H1 (cell line): Measurements from ENCODE around the gene MSI2. TPM values are rescaled to one million over a fixed set of nuclear protein-coding genes. Genes with fewer than 3 reads are reported as not detected.

Experiments used
- CTCF ChIA-PET: fragments of 300-600 bp; sonication (Branson Sonifier 250); formaldehyde crosslinking; loops from one replicate; lab custom pipeline; 2021; ENCODE audit not compliant: partially characterized antibody; lab: Charles Lee
- POLR2A ChIA-PET: fragments of 300-600 bp; sonication (Branson Sonifier 250); formaldehyde crosslinking; loops from one replicate; lab custom pipeline; 2021; ENCODE audit warnings: inconsistent platforms; ENCODE audit not compliant: partially characterized antibody; lab: Charles Lee
- DNase-seq, 2 experiments: peaks; one replicate each; pipeline versions ENCODE4 v3.0.0 to v3.0.0-alpha.2; 2010 to 2022; ENCODE audit warnings: low spot score in 2 of 2, low read depth in 1 of 2, mixed read lengths in 1 of 2
- FAIRE-seq: peaks from 2 replicates; lab custom pipeline; 2011; peaks lifted over from hg19 to GRCh38; lab: Jason Lieb, UNC
- H2AFZ ChIP-seq: 2 replicates; pipeline ENCODE4 v1.8.1; 2012; ENCODE audit warnings: low read length, inconsistent platforms
- H2AK5ac ChIP-seq: 2 replicates; pipeline ENCODE4 v1.6.1; 2013; ENCODE audit warnings: low read depth, low read length
- H2BK120ac ChIP-seq: replicated peaks from 2 replicates; pipeline ENCODE3; 2013; ENCODE audit warnings: low read depth, low read length, inconsistent platforms
- H2BK12ac ChIP-seq: 2 replicates; pipeline ENCODE4 v1.6.1; 2013; ENCODE audit warnings: low read depth, low read length
- H2BK15ac ChIP-seq: 2 replicates; pipeline ENCODE4 v1.6.1; 2013; ENCODE audit warnings: low read length
- H2BK20ac ChIP-seq: 2 replicates; pipeline ENCODE4 v1.6.1; 2013; ENCODE audit warnings: low read length
- H2BK5ac ChIP-seq: 2 replicates; pipeline ENCODE4 v1.6.1; 2013; ENCODE audit warnings: low read depth, low read length
- H3K14ac ChIP-seq: 2 replicates; pipeline ENCODE4 v1.6.1; 2013; ENCODE audit warnings: inconsistent platforms; ENCODE audit not compliant: insufficient read length
- H3K18ac ChIP-seq: 2 replicates; pipeline ENCODE4 v1.6.1; 2013; ENCODE audit warnings: low read length; ENCODE audit errors: extremely low read depth
- H3K23ac ChIP-seq: 2 replicates; pipeline ENCODE4 v1.6.1; 2013; ENCODE audit warnings: inconsistent platforms; ENCODE audit not compliant: insufficient read length
- H3K23me2 ChIP-seq: 2 replicates; pipeline ENCODE4 v1.6.1; 2013; ENCODE audit warnings: low read depth, low read length
- H3K27ac ChIP-seq: 2 replicates; pipeline ENCODE4 v1.6.1; 2011; ENCODE audit warnings: low read depth, low read length, inconsistent platforms
- H3K27me3 ChIP-seq, 4 experiments: replicated peaks in 1 of 4; 1 replicate in 1 of 4; 2 replicates in 3 of 4; pipeline versions ENCODE4 v1.6.1 to v1.8.1; 2011 to 2013; ENCODE audit warnings: low read length in 3 of 4, mild to moderate bottlenecking in 3 of 4, inconsistent platforms in 2 of 4, mixed read lengths in 2 of 4, moderate library complexity in 1 of 4; ENCODE audit not compliant: control insufficient read depth in 3 of 4, insufficient read depth in 3 of 4; ENCODE audit errors: extremely low read depth in 1 of 4
- H3K36me3 ChIP-seq, 4 experiments: 2 replicates each; pipeline versions ENCODE4 v1.6.1 to v1.8.1; 2011 to 2013; ENCODE audit warnings: mild to moderate bottlenecking in 4 of 4, low read length in 3 of 4, moderate library complexity in 2 of 4, control low read depth in 1 of 4, inconsistent platforms in 1 of 4; ENCODE audit not compliant: insufficient read depth in 4 of 4, control insufficient read depth in 2 of 4
- H3K4ac ChIP-seq: replicated peaks from 2 replicates; pipeline ENCODE3; 2013; ENCODE audit warnings: low read length, low read depth, mixed read lengths, inconsistent platforms; ENCODE audit not compliant: insufficient read length
- H3K4me1 ChIP-seq, 4 experiments: replicated peaks in 1 of 4; 1 replicate in 1 of 4; 2 replicates in 3 of 4; pipeline versions ENCODE4 v1.6.1 to v1.8.1; 2011 to 2013; ENCODE audit warnings: low read length in 3 of 4, inconsistent platforms in 2 of 4, mixed read lengths in 1 of 4; ENCODE audit not compliant: insufficient read depth in 4 of 4, control insufficient read depth in 3 of 4
- H3K4me2 ChIP-seq, 2 experiments: 2 replicates each; pipeline versions ENCODE4 v1.6.1 to v1.8.1; 2011 to 2013; ENCODE audit warnings: low read depth in 2 of 2, low read length in 2 of 2, control low read depth in 1 of 2, inconsistent platforms in 1 of 2, mild to moderate bottlenecking in 1 of 2; ENCODE audit not compliant: insufficient read depth in 1 of 2
- H3K4me3 ChIP-seq, 4 experiments: fragments of 200-600, 300-600 bp in 1 of 4; sonication (generic), shearing (Covaris generic), sonication (Bioruptor Twin) in 1 of 4; 2 replicates each; pipeline versions ENCODE4 v1.5.1 to v1.8.1; 2011 to 2016; ENCODE audit warnings: low read length in 4 of 4, low read depth in 3 of 4, control low read depth in 2 of 4, inconsistent platforms in 2 of 4, mild to moderate bottlenecking in 2 of 4, mixed read lengths in 1 of 4, moderate library complexity in 1 of 4; ENCODE audit not compliant: insufficient read depth in 2 of 4; ENCODE audit errors: extremely low read depth in 1 of 4
- H3K56ac ChIP-seq: replicated peaks from 2 replicates; pipeline ENCODE3; 2013; ENCODE audit warnings: low read depth, mild to moderate bottlenecking, mixed read lengths, low read length, inconsistent platforms; ENCODE audit not compliant: insufficient read length
- H3K79me1 ChIP-seq: 2 replicates; pipeline ENCODE4 v1.6.1; 2013; ENCODE audit warnings: low read depth, low read length, control low read depth
- H3K79me2 ChIP-seq, 2 experiments: 2 replicates each; pipeline versions ENCODE4 v1.6.1 to v1.8.1; 2012 to 2013; ENCODE audit warnings: low read length in 2 of 2, mild to moderate bottlenecking in 2 of 2, inconsistent platforms in 1 of 2; ENCODE audit not compliant: insufficient read depth in 2 of 2, control insufficient read depth in 1 of 2
- H3K9ac ChIP-seq, 4 experiments: replicated peaks in 1 of 4; 1 replicate in 1 of 4; 2 replicates in 3 of 4; pipeline versions ENCODE4 v1.6.1 to v1.8.1; 2011 to 2013; ENCODE audit warnings: low read depth in 3 of 4, low read length in 3 of 4, control low read depth in 2 of 4, mild to moderate bottlenecking in 2 of 4, moderate library complexity in 2 of 4, inconsistent platforms in 1 of 4; ENCODE audit errors: extremely low read depth in 1 of 4
- H3K9me3 ChIP-seq, 2 experiments: 2 replicates each; pipeline versions ENCODE4 v1.6.1 to v1.8.1; 2012 to 2013; ENCODE audit warnings: mild to moderate bottlenecking in 2 of 2, moderate library complexity in 2 of 2, control low read depth in 1 of 2, inconsistent platforms in 1 of 2, low read depth in 1 of 2, low read length in 1 of 2, mixed read lengths in 1 of 2; ENCODE audit not compliant: insufficient read depth in 2 of 2
- H4K20me1 ChIP-seq, 2 experiments: replicated peaks in 1 of 2; 2 replicates each; pipeline versions ENCODE3 to v1.8.1; 2011 to 2013; ENCODE audit warnings: inconsistent platforms in 2 of 2, low read length in 2 of 2, mild to moderate bottlenecking in 1 of 2; ENCODE audit not compliant: insufficient read depth in 2 of 2, control insufficient read depth in 1 of 2
- H4K5ac ChIP-seq: 2 replicates; pipeline ENCODE4 v1.6.1; 2013; ENCODE audit warnings: low read length, low read depth, mixed read lengths, inconsistent platforms; ENCODE audit not compliant: insufficient read length
- H4K8ac ChIP-seq: 2 replicates; pipeline ENCODE4 v1.8.0; 2013; ENCODE audit warnings: mild to moderate bottlenecking, moderate library complexity, low read length, inconsistent platforms; ENCODE audit not compliant: insufficient read depth; ENCODE audit errors: extremely low read depth
- H4K91ac ChIP-seq: replicated peaks from 2 replicates; pipeline ENCODE3; 2013; ENCODE audit warnings: low read length, mixed read lengths, inconsistent platforms; ENCODE audit not compliant: insufficient read length
- BACH1 ChIP-seq: IDR thresholded peaks from 2 replicates; pipeline ENCODE4 v1.6.1; 2012; ENCODE audit warnings: low read length, improper control_type of control experiment
- CHD1 ChIP-seq: IDR thresholded peaks from 2 replicates; pipeline ENCODE4 v1.6.1; 2012; ENCODE audit warnings: low read depth, low read length, improper control_type of control experiment
- HDAC6 ChIP-seq: IDR thresholded peaks from one replicate; pipeline ENCODE4 v1.7.1; 2012; ENCODE audit warnings: low read depth, mild to moderate bottlenecking, inconsistent platforms, low read length, moderate library complexity
- KDM1A ChIP-seq: fragments of 200-600, 300-600 bp; sonication (generic); IDR thresholded peaks from 2 replicates; pipeline ENCODE4 v1.7.1; 2016; ENCODE audit warnings: mild to moderate bottlenecking, low read length, borderline replicate concordance
- POLR2A ChIP-seq, 2 experiments: IDR thresholded peaks; 1 replicate in 1 of 2; 2 replicates in 1 of 2; pipeline ENCODE4 v1.6.1; 2011; ENCODE audit warnings: low read depth in 2 of 2, low read length in 2 of 2, mild to moderate bottlenecking in 2 of 2; ENCODE audit errors: control extremely low read depth in 1 of 2
- POLR2AphosphoS5 ChIP-seq: IDR thresholded peaks from 2 replicates; pipeline ENCODE4 v1.6.1; 2011; ENCODE audit warnings: low read depth, low read length
- RNF2 ChIP-seq: fragments of 200-900, 300-1000 bp; sonication (generic); IDR thresholded peaks from 2 replicates; pipeline ENCODE4 v1.7.1; 2016; ENCODE audit warnings: borderline replicate concordance, low read depth, mild to moderate bottlenecking, antibody characterized with exemption, low read length; ENCODE audit not compliant: poor library complexity, severe bottlenecking; ENCODE audit errors: missing control alignments
- SIX5 ChIP-seq: IDR thresholded peaks from 2 replicates; pipeline ENCODE4 v1.6.1; 2011; ENCODE audit warnings: mild to moderate bottlenecking, low read depth, low read length
- SP1 ChIP-seq: IDR thresholded peaks from 2 replicates; pipeline ENCODE4 v1.6.1; 2011; ENCODE audit warnings: low read depth, low read length
- TBP ChIP-seq: IDR thresholded peaks from 2 replicates; pipeline ENCODE4 v1.6.1; 2011; ENCODE audit warnings: low read depth, low read length, improper control_type of control experiment
- TEAD4 ChIP-seq: IDR thresholded peaks from 2 replicates; pipeline ENCODE4 v1.6.1; 2012; ENCODE audit warnings: low read depth, low read length, inconsistent platforms, mixed read lengths
- WGBS, 2 experiments: shearing (Covaris generic) in 1 of 2; methylation state at CpG; one replicate each; pipeline versions ENCODE4 v1.1.6 to v1.1.7; 2013 to 2015; ENCODE audit warnings: low lambda C conversion rate in 2 of 2, mixed read lengths in 2 of 2, inconsistent platforms in 1 of 2, low coverage in 1 of 2, missing lambda C conversion rate in 1 of 2; ENCODE audit not compliant: insufficient replicate concordance in 2 of 2, insufficient coverage in 1 of 2, insufficient read length in 1 of 2; ENCODE audit errors: extremely low coverage in 1 of 2, missing lambda C conversion rate in 1 of 2; 5-methylcytosine and 5-hydroxymethylcytosine counted together
- polyA plus RNA-seq, 7 experiments: library from polyadenylated mRNA; depleted of rRNA in 3 of 7; stranded (reverse) in 5 of 7; unstranded in 2 of 7; fragments of >200 nt in 5 of 7; fragments of 200-250 nt in 2 of 7; gene quantifications; 1 replicate in 5 of 7; 2 replicates in 1 of 7; 4 replicates in 1 of 7; pipeline versions ENCODE4 v1.2.1 to v1.2.3, GENCODE V29; 2011 to 2013; ENCODE audit warnings: missing spikeins in 2 of 7, mixed read lengths in 2 of 7
- total RNA-seq: library from RNA; stranded (reverse); fragmentation: NEBNext Ultra II Directional; extraction: Animal tissue kit (Norgen Biotek cat#: 25700); gene quantifications from 2 replicates; pipeline ENCODE4 v1.2.1, GENCODE V29; 2021

MSI2 gene
- total and polyA plus RNA-seq, 2 of the 8 experiments (the other 6 are each of a cell fraction or from before 2014, with no cell fraction given): 36.7 to 80.6 TPM

DNA sequence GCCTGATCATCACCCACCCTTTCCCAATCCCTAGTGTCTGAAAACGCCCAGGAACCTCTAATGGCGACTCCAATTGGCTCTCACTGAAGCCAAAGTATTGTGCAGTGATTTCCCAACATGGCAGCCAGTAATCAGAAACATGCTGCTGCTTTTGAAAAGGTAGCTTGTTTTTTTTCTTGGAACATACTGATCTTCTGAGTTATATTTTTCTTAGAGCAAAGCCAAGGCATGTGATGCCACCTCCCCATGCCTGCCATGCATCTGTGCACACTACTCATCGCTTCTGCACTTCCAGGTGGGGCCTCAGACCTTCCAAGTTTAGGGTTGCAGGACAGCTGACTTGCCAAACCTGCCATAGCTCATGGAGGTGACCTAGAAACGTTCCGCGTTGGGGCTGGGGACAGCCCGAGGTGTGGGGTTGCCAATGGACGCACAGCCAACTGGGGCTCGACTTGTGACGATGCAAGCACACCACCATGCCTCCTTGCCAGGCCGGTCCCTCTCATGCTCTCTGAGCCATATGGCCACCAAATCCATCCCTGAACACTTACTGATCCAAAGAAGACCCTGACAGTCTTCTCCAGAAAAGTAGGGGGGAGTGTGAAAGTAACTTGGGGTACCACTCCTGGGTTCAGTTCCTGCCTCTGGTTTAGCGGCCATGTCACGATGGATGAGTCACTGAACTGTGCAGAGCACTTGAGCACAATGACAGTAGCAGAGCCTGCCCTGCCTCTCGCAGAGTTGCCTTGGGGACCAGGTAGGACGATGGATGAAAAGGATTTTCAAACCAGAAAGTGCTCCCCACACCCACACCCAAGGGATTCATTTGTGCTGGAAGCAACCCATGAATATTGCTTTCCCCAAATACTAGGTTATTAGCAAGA lies 333.1 kb downstream of the MSI2 start:
- H2BK5ac ChIP-seq: no peak overlapping the region
- H4K20me1 ChIP-seq: peaks cover 2 to 4% of the 10 kb centered on the region in 2 experiments
- H3K4me3 ChIP-seq: no peak overlapping the region
- H2AK5ac ChIP-seq: no peak overlapping the region
- no peak overlapping the region for H2BK120ac ChIP-seq
- no peak overlapping the region for H4K5ac ChIP-seq
- H3K4ac ChIP-seq: no peak overlapping the region
- DNase-seq (no peak), FAIRE-seq (no peak)
- H4K91ac ChIP-seq: no peak overlapping the region
- H2BK20ac ChIP-seq: no peak overlapping the region
- H3K23ac ChIP-seq: no peak overlapping the region
- peaks cover 0 to 8% (median 2%) of the 10 kb centered on the region in 4 experiments; a peak in 3 of 7 replicates for H3K4me1 ChIP-seq
- no peak overlapping the region for H2BK15ac ChIP-seq
- H2BK12ac ChIP-seq: no peak overlapping the region
- H3K27me3 ChIP-seq: no peaks in the 10 kb centered on the region
- no peak overlapping the region for H3K27ac ChIP-seq
- WGBS, 2 experiments: 92% methylated on average over 15 of the region's 15 CpGs; no CpG with 5 or more reads in 1 of the 2 experiments
- no peaks in the 10 kb centered on the region for H3K23me2 ChIP-seq
- no peak overlapping the region for H3K4me2 ChIP-seq
- H3K36me3 ChIP-seq: no peaks in the 10 kb centered on the region
- POLR2A ChIA-PET: no interaction called here
- CTCF ChIA-PET: interaction anchor here (0.7 to 2.6 kb wide), 7 partner anchors 9 to 446 kb away, joined by 3 to 16 read pairs (median 3); no protein-coding TSS in a partner anchor
- no peak overlapping the region for H3K9ac ChIP-seq
- no peak overlapping the region for H3K18ac ChIP-seq
- no peaks in the 10 kb centered on the region for H3K9me3 ChIP-seq
- H3K56ac ChIP-seq: no peak overlapping the region
- H2AFZ ChIP-seq: no peak overlapping the region
- H3K14ac ChIP-seq: no peak overlapping the region
- no peaks in the 10 kb centered on the region for H3K79me2 ChIP-seq
- H3K79me1 ChIP-seq: no peaks in the 10 kb centered on the region
- H4K8ac ChIP-seq: no peak overlapping the region
- TF ChIP-seq RNF2 (no peak), CHD1 (no peak), HDAC6 (no peak), POLR2A (IDR thresholded peaks at IDR 0.05; ENCODE audit: control extremely low read depth in 1 of 2, low read depth in 2 of 2, low read length in 2 of 2) (no peak), BACH1 (no peak), TBP (no peak), SIX5 (no peak), POLR2AphosphoS5 (no peak), TEAD4 (no peak), KDM1A (no peak), SP1 (no peak)
